ENCODE results near the gene NMU.
"Not testable (repeated sequence)": the region's sequence is repeated elsewhere in the genome, so short reads cannot be mapped to it uniquely, and the experiment has no call there.

NMU gene

DNA sequence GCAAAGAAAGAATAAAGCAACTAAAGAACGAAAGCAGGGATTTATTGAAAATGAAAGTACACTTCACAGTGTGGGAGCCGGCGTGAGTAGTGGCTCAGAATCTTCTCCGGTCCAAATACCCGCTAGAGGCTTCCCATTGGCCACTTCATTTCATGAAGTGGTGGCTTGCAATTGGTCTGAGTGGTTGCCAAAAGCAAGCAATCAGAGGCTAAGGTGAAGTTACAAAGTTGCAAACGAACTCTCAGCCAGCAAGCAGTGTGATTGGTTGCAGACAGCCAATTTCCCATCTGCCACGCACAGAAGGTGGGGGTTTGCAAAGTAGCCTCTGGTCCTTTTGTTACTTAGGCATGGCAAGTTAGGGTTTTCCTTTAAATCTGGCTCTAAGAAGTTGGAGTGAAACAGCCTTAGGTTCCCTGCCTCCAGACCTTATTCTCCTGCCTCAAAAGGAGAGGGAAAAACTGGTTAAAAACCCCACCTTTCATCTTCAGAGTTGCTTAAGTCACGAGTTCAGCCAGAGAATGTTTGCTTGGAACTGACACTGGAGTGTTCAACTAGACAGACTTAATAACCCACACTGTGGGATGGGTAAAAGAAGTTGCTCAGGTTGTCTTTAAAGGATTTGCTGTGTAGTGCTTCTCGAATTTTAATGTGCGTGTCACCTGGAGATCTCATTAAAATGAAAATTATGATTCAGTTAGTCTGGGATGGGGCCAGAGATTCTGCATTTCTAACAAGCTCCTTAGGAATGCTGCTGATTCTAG, 82.5 kb downstream of the NMU start:
- DNase-seq, result peak; percentile 7

DNA sequence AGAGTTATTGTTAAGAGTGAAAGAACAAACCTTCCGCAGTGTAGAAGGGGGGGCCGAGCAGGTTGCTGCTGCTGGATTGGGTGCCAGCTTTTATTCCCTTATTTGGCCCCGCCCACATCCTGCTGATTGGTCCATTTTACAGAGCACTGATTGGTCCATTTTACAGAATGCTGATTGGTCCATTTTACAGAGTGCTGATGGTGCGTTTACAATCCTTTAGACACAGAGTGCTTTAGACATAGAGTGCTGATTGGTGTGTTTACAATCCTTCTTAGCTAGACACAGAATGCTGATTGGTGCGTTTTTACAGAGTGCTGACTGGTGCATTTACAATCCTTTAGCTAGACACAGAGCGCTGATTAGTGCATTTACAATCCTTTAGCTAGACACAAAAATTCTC, 84.1 kb downstream of the NMU start:
- DNase-seq, result not testable (repeated sequence)

DNA sequence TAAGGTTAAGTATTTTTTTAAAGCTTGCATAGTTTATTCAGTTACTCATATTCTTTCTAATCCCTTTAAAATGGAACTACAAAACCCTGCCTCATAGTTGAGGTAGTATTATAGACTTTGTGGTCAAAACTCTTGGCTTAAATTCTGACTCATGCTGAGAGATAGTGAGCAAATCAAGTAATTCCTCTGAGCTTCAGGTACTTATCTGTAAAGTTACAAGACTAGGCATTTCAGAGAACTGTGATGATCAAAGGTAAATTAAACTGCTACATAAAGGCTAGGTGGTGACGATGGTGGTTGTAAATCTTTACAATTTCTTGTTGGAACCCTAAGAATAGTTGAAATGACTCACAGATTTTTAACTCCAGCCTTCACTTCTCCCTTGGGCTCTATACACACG, 86.2 kb downstream of the NMU start:
- no peak for DNase-seq

DNA sequence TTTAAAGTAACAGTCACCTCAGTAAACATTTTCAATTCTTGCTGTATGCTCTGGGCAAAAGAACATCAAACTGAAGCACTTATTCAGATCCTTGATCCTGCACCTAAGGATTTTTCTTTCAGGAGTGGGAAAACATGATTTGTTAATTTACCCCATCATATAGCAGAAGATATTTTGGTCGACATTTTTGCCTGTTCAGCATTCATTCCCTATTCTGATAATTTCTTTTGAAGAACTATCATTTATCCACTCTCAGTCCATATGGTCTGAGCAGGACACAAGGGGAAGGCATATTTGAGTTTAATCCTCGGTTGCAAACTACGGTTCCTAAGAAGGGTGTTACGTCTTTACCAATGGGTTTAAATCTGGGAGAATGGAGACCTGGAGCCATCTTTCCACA, 88.2 kb downstream of the NMU start:
- no peak for DNase-seq

DNA sequence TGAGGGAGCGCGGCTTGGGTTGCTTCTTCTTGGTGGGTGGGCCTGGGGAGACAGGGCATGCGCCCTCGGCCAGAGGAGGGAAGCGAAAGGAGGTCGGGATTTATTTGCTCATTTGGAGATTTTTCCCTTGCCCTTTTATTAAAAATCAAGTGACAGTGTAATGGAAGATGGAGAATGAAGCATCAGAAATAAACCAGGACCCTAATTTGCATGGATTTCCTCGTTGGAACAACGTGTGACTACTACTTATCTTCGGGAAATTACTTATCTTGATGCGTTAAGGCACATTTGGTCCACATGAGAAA, 88.7 kb downstream of the NMU start:
- no peak for DNase-seq

DNA sequence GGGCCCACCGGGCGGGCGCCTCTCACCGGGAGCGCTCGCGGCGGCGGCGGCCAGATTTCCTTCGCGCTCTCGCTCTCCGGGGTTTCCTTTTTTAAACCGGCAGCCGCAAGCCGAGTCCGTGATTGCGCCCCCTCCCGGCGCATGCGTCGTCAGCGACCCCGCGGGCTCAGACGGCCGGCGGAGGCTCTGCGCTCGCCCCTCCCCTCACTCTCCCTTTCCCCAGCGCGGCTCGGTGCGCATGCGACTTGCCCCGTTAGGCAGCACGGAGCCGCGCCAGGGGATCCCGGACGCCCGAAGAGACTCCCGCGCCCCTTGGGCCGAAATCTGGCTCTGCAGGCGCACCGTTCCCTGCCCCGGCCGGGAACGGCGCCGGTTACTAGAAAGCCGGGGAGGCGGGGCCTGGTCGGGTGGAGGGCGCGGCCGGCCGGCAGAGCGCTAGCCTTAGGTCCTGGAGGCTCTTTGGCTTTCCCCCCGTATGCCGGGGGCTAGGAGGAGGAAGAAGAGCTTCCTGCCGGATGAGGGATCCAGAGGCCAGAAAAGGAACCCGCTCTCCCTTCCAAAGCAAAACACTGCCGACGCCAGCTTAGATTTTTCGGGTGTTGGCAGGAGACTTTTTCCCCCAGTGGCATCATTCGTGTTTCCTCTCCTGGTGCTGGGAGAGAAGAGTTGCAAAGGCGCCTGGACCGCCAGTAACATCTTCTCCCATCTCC, 89.2 kb downstream of the NMU start, which contains the start of gene CLOCK:
CLOCK (minus strand) TSS at position 154 of the 710 bp plus-strand sequence. CDS start 64,124 bp downstream, outside the sequence.
- peak; percentile 86 for DNase-seq

DNA sequence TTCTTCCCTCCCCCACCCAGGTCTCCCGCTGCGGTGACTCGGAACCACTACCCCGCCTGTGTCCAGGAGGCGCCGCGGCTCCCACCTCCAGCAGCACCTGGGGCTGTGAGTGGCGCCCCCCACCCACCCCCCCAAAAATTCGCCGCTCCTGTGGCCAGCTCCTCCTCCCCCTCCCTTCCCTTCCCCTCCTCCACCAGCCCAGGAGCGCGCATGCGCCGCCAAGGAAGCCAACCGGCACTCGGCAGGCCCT, 89.7 kb downstream of the NMU start:
- no peak for DNase-seq

DNA sequence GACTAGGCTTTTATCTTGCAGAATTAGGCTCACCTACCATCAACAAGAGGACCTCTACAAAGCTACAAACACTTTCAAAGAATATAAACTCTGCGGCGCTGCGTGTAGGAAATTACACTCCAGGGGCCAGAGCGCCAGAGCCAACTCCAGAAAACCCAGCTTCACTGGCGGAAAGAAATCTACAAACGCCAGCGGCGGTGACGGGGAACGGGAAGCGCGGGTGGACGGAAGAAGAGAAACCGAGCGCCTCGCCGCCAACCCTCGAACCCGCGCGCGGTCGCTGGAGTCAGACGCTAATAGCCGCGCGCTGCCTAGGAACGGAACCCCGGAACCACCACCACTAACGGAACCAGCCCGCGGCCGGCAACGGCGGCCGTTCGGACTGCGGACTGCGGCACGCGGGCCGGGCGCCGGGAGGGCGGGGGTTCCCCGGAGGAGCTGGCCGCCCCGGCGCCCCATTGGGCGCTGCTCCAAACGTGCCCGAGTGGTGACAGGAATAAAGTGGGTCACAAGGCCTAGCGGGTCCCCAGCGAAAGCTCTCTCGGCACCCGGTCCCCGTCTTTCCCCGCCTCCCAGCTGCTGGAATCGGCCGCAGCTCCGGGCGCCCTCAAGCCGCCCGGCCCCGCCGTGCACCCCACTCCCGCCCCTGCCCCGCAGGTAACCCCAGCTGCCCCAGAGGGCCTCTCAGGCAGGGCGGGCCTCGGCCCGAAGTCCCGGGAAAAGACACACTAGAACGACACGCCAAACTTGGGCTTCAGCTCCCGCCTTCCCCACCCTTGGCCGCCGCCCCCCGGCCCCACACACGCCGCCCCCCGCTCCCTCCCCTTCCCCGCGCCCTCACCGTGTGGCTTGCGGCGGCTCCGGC, 90.2 kb downstream of the NMU start:
- peak; percentile 70 for DNase-seq
